T1000 (cell line): ENCODE measurements around the gene OPN1SW.

ENCODE experiments used
- DNase-seq: peaks from one replicate; lab custom pipeline; 2025; ENCODE audit warnings: mixed read lengths; lab: John Stamatoyannopoulos, UW

OPN1SW gene

GRCh38 chr7:128775744-128776474, at the start of gene OPN1SW:
Gene OPN1SW, minus strand, starts transcription at chr7:128775794. Its CDS starts 13 bp downstream, at chr7:128775781.
- DNase-seq = no peak

GRCh38 chr7:128821724-128822123, 46.1 kb upstream of the OPN1SW start:
- no peak for DNase-seq

GRCh38 chr7:128818694-128819093, 43.1 kb upstream of the OPN1SW start:
- DNase-seq = no peak

GRCh38 chr7:128815289-128815942, 39.8 kb upstream of the OPN1SW start:
- DNase-seq = no peak

GRCh38 chr7:128814499-128814898, 38.9 kb upstream of the OPN1SW start:
- DNase-seq = no peak

- DNase-seq = no peak
Observed at GRCh38 chr7:128812514-128813168, 37.0 kb upstream of the OPN1SW start.

GRCh38 chr7:128811631-128812430, 36.2 kb upstream of the OPN1SW start:
- no peak for DNase-seq

- DNase-seq = no peak
Observed at GRCh38 chr7:128810997-128811396, 35.4 kb upstream of the OPN1SW start.

- DNase-seq = no peak
Observed at GRCh38 chr7:128810473-128810872, 34.9 kb upstream of the OPN1SW start.

- DNase-seq = no peak
Observed at GRCh38 chr7:128809363-128809762, 33.8 kb upstream of the OPN1SW start.

GRCh38 chr7:128807191-128807590, 31.6 kb upstream of the OPN1SW start:
- DNase-seq = no peak

- no peak for DNase-seq
Observed at GRCh38 chr7:128805225-128805624, 29.6 kb upstream of the OPN1SW start.

- DNase-seq = no peak
Observed at GRCh38 chr7:128804484-128804883, 28.9 kb upstream of the OPN1SW start.

GRCh38 chr7:128801667-128802418, 26.2 kb upstream of the OPN1SW start:
- DNase-seq = no peak

GRCh38 chr7:128801003-128801402, 25.4 kb upstream of the OPN1SW start:
- DNase-seq = no peak

GRCh38 chr7:128800567-128800966, 25.0 kb upstream of the OPN1SW start:
- DNase-seq = no peak

- no peak for DNase-seq
Observed at GRCh38 chr7:128799451-128799850, 23.9 kb upstream of the OPN1SW start.

GRCh38 chr7:128796327-128796726, 20.7 kb upstream of the OPN1SW start:
- DNase-seq = no peak

- DNase-seq = no peak
Observed at GRCh38 chr7:128795129-128795528, 19.5 kb upstream of the OPN1SW start.

- no peak for DNase-seq
Observed at GRCh38 chr7:128794436-128794835, 18.8 kb upstream of the OPN1SW start.

- DNase-seq = no peak
Observed at GRCh38 chr7:128794020-128794419, 18.4 kb upstream of the OPN1SW start.

- DNase-seq = no peak
Observed at GRCh38 chr7:128793181-128793547, 17.6 kb upstream of the OPN1SW start.
